GM19240 (cell line): ENCODE data around the gene PRTG.
"Not testable (repeated sequence)": the region's sequence is repeated elsewhere in the genome, so short reads cannot be mapped to it uniquely, and the experiment has no call there.

Experiments
- DNase-seq: peaks from one replicate; pipeline ENCODE4 v3.0.0; 2011; ENCODE audit warnings: low spot score; ENCODE audit not compliant: insufficient read length

The PRTG gene

GRCh38 chr15:55742927-55743728 is at the start of gene PRTG:
Gene PRTG, minus strand, starts transcription at chr15:55743152. Its CDS starts 221 bp downstream, at chr15:55742931.
- DNase-seq, result no peak

- no peak for DNase-seq
Measured at GRCh38 chr15:55791551-55792400, 48.8 kb upstream of the PRTG start.

GRCh38 chr15:55789066-55789660 is 46.2 kb upstream of the PRTG start:
- no peak for DNase-seq

GRCh38 chr15:55786341-55786740 is 43.4 kb upstream of the PRTG start:
- DNase-seq, result no peak

GRCh38 chr15:55785593-55785992 is 42.6 kb upstream of the PRTG start:
- DNase-seq, result not testable (repeated sequence)

GRCh38 chr15:55784286-55784685 is 41.3 kb upstream of the PRTG start:
- no peak for DNase-seq

- DNase-seq, result no peak
Measured at GRCh38 chr15:55782901-55783300, 39.9 kb upstream of the PRTG start.

GRCh38 chr15:55780292-55780691 is 37.3 kb upstream of the PRTG start:
- DNase-seq, result no peak

- no peak for DNase-seq
Measured at GRCh38 chr15:55778932-55779331, 36.0 kb upstream of the PRTG start.

- DNase-seq, result no peak
Measured at GRCh38 chr15:55775316-55775715, 32.4 kb upstream of the PRTG start.

GRCh38 chr15:55774113-55774970 is 31.4 kb upstream of the PRTG start:
- DNase-seq, result peak; percentile 12

- DNase-seq, result no peak
Measured at GRCh38 chr15:55770806-55771205, 27.9 kb upstream of the PRTG start.

GRCh38 chr15:55770261-55770660 is 27.3 kb upstream of the PRTG start:
- DNase-seq, result no peak

- no peak for DNase-seq
Measured at GRCh38 chr15:55768670-55769185, 25.8 kb upstream of the PRTG start.

GRCh38 chr15:55766676-55767075 is 23.7 kb upstream of the PRTG start:
- DNase-seq, result no peak

- no peak for DNase-seq
Measured at GRCh38 chr15:55764398-55764797, 21.4 kb upstream of the PRTG start.

- DNase-seq, result no peak
Measured at GRCh38 chr15:55758580-55758986, 15.6 kb upstream of the PRTG start.

GRCh38 chr15:55753433-55753832 is 10.5 kb upstream of the PRTG start:
- not testable (repeated sequence) for DNase-seq

- no peak for DNase-seq
Measured at GRCh38 chr15:55750706-55751105, 7.8 kb upstream of the PRTG start.

- DNase-seq, result no peak
Measured at GRCh38 chr15:55743729-55744655, 1.0 kb upstream of the PRTG start.
